Activated T-cell treated with anti-CD3 and anti-CD28 coated beads for 1 hour (primary cell): ENCODE results near the gene USHBP1.
A peak's percentile ranks its signal among the peaks of the same experiment; 100 is the strongest.

Experiments used
- DNase-seq: peaks from one replicate; pipeline ENCODE4 v3.0.0-alpha.2; 2020; ENCODE audit warnings: low read depth

Gene USHBP1

DNA sequence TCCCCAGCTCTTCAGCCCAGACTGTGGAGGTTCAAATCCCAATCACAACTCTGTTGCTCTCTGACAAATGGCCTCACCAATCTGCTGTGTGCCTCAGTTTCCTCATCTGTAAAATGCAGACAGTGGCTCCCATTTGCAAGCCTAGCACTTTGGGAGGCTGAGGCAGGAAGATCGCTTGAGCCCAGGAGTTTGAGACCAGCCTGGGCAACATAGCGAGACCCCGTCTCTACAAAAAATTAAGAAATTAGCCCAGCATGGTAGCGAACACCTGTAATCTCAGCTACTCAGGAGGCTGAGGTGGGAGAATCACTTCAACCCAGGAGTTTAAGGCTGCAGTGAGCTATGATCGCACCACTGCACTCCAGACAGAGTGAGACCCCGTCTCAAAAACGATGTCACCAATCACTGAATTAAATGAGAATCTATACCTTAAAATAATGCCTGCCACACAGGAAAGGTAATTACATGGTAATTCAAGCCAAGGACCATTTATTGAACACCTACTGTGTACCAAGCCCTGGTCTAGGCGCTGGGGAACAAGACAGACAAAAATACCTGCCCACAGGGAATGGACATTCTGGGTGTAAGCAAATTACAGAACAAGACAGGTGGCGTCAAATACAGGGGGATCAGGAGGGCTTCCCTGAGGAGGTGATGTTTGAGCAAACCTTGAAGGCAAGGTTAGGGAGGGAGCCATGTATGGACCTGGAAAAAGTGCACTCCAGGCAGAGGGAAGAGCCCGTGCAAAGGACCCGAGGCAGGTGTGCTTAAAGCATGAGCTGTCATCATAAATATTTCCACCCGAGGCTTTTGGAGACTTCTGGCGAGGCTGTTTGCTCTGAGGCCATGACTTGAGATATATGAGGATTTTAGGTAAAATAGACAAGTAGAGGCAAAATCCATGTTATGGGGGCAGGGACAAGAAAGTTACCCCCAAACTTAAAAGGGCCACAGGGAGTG is 26.5 kb downstream of the USHBP1 start:
- DNase-seq = no peak

GRCh38 chr19:17236811-17237543 is 27.6 kb downstream of the USHBP1 start:
- DNase-seq = no peak

DNA sequence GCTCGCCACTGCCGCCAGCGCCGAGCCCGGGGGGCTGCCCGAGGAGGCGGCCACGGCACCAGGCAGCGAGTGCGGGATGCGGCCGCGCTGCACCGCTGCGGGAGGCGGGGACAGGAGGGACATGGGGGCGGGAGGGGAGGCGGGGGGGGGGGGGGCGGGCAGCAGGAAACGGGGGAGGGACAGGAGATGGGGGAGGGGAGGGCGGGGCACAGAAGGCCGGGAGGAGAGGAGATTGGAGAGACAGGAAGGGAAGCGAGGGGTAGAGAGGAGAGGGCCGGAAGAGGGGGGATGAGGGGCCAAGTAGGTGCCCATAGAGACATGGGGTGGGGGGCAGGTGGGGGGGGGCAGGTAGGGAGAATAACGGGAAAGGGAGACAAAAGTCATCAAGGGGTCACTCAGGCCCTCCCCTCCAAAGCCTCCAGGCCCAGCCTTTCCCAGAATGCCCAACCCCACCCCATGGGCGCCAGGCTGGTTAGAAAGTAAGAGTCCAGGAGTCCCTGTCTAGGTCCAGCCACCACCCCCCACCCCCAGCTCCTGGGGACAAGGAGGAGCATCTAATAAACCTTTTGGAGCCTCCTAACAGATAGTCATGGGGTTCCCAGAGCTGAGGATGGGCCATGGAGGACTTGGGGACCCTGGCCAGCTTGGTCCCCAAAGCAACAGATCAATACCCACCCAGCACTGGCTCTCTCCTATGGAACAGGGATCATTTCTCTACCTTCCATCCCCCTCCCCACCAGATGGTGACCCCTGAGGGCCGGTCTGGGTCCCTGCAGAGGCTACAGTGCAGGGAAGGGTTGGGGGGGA is 28.4 kb downstream of the USHBP1 start:
- DNase-seq = no peak

DNA sequence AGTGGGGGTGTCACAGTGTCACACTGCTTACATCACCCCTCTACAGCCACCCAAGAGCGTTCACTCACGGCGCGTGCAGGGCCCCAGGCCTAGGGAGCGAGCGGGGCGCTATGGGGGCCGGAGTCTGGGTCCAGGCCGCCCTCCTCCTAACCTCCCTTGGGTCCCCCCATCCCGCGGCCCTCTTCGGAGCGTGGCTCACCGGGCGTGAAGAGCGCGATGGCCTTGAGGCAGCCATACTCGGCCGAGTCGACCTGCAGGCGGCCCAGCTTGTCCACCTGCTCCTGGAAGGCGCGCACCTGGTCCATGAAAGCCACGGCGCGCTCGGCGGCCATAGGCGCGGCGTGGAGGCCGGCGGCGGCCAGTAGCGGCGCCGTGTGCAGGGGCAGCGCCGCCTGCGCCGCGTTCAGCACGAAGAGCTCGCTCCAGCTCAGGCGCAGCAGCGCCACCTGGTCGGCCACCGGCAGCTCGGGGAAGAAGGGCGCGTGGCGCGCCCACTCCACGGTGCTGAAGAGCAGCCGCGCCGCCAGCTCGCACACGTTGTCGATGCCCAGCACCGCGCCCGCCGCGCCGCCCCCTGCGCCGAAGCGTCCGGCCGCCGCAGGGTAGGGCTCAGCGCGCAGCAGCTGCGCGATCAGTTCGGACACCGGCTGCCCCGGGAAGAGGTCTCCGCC is 29.1 kb downstream of the USHBP1 start:
- peak; percentile 64 for DNase-seq

GRCh38 chr19:17234911-17235299 is 29.6 kb downstream of the USHBP1 start:
- peak; percentile 40 for DNase-seq

- no peak for DNase-seq
Observed at GRCh38 chr19:17232258-17232657, 32.3 kb downstream of the USHBP1 start.

GRCh38 chr19:17229890-17230289 is 34.7 kb downstream of the USHBP1 start:
- no peak for DNase-seq

DNA sequence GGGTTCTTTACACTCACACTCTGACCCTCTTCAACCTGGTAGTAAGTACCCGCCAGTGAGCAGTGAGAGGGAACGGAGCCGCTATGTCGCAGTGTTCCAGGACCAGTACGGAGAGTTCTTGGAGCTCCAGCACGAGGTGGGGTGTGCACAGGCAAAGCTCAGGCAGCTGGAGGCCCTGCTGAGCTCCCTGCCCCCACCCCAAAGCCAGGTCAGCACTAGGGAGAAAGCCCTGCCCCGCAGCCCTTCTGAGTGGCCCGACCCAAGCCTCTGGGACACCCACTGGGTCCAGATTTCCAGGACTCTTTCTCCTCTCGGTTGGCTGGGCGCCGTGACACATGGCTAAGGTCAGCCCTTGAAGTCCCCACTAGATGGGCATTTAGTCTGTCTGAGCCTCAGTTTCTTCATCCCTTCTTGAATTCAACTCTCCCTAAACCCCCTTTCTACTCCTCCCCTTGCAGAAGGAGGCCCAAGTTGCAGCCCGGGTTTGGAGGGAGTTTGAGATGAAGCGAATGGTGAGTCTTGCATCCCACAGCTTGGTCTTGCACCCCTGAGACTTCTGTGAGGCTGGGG is 36.7 kb downstream of the USHBP1 start:
- no peak for DNase-seq

DNA sequence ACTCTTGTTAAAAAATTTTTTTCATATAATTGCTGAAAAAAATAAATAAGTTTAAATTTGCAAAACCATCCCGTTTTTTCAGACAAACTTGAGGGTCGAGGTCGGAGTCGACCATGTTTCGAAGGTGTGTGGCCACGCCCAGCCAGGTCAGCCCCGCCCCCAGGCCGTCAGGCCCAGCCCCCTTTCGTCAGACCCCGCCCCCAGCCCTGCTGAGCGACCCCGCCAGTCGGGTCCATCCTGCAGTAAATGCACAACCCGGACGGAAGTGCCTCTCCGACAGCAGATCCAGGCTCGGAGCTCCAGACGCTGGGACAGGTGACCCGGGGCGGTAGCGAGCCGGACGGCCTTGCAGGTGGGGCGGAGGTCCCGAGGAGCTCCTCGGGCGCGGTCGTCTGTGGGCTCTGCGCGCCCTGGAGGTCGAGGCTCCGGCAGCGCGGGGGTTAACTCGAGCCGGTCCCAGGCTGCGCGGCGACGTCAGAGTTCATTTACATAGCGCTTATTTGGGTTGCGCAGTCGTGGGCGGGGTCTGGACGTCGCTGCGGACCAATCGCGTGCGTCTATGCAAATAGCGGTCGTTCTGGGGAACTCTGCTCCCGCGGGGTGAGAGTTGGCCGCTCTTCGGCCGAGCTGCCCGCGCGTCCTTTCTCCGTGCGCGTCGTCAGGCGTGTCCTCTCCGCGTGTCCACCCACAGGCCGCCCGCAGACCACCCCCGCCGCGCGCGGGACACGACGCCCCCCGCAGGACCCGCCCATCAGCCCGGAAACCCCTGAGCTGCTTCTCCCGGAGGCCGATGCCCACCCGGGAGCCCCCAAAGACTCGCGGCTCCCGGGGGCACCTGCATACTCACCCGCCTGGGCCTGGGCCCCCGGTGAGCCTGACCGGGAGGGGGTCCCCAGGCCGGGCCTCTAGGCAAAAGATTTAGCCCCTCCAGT is 38.3 kb downstream of the USHBP1 start, which contains the start of gene OCEL1:
Gene OCEL1 (plus strand): TSS at position 225 of the 932 bp plus-strand sequence. CDS start 22 bp downstream, at position 247.
- DNase-seq = peak; percentile 95

DNA sequence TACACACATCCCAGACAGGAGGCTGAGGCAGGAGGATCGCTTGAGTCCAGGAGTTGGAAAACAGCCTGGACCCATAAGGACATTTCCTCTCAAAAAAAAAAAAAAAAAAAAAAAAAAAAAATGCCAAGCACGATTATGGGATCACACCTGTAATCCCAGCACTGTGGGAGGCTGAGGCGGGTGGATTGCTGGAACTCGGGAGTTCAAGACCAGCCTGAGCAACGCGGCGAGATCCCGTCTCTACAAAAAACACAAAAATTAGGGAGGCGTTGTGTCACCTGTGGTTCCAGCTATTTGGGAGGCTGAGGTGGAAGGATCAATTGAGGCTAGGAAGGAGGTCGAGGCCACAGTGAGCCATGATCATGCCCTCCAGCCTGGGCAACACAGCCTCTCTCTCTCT is 39.5 kb downstream of the USHBP1 start:
- no peak for DNase-seq

- no peak for DNase-seq
Observed at GRCh38 chr19:17220207-17220758, 44.3 kb downstream of the USHBP1 start.

GRCh38 chr19:17219286-17219685 is 45.3 kb downstream of the USHBP1 start:
- DNase-seq = no peak

DNA sequence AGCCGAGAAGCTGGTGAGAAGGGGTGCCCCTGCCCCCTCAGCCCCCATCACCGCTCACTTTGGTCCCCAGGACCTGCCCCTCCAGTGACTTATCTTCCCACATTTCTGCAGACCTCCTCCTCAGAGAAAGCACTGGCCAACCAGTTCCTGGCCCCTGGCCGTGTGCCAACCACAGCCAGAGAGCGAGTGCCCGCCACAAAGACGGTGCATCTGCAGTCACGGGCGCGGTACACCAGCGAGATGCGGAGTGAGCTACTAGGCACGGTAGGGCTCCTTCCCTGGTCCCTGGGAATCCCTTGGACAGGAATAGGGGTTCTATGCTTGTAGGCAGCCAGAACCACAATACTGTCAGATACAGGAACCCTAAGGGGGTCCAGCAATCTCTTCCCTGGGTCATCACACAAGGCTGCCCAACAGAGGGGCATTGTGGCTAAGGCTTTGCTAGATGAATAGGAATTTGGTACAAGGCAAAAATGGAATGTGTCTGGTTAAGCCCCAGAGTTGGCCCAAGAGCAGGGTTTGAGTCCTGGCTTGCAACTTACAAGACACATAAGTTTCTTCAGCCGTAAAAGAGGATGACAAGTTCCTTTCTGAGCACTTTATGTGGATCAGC is 48.4 kb downstream of the USHBP1 start:
- no peak for DNase-seq

GRCh38 chr19:17215127-17215971 is 49.2 kb downstream of the USHBP1 start, which contains the start of gene USE1:
Gene USE1, plus strand, starts transcription at chr19:17215357. Its CDS starts 49 bp downstream, at chr19:17215406.
- peak; percentile 77 for DNase-seq

DNA sequence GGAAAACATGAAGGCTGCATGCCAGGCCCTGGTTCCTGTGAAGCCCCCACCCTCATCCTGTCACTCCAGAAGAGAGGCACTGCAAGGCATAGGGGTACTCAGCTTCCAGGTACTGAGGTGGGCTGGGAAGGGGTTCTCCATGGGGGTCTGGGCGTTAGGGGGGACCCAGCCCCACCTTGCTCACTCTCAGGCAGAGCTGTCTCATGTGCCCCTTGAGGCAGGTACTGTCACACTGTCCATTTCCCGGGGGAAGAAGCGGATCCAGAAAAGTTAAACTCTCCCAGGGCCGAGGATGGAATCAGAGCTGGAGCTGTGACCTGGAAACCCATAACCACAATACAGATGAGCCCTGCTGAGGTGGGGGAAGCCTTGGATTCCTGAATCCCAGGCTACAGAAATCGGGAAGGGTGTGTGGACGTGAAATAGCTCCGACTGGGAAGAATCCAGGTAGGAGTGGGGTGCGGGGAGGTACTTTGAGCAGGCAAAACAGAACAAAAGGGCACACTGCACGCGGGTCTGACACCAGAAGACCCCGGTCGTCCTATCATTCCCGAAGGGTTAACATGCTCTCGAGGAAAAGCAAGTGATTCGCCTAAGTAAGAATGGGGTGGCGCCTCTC is 49.9 kb downstream of the USHBP1 start:
- no peak for DNase-seq

DNA sequence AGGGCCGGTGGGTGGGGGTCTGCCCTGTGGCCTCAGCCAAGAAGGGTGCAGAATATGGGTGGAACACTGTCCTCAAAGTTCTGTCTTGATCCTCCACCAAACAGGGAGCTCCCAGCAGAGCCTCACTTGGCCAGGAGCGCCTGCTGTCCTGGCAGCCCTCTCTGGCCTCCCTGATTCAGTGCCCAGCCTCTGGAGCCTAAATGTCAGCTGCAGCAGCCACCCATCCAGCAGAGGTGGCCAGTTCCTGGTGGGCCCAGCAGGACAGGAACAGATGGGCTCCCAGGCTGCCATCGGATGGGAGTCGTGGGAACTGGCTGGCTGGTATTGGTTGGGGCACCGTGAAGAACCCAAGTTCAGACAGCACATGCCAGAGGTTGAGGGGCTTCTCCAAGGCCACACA is 51.2 kb downstream of the USHBP1 start:
- no peak for DNase-seq

DNA sequence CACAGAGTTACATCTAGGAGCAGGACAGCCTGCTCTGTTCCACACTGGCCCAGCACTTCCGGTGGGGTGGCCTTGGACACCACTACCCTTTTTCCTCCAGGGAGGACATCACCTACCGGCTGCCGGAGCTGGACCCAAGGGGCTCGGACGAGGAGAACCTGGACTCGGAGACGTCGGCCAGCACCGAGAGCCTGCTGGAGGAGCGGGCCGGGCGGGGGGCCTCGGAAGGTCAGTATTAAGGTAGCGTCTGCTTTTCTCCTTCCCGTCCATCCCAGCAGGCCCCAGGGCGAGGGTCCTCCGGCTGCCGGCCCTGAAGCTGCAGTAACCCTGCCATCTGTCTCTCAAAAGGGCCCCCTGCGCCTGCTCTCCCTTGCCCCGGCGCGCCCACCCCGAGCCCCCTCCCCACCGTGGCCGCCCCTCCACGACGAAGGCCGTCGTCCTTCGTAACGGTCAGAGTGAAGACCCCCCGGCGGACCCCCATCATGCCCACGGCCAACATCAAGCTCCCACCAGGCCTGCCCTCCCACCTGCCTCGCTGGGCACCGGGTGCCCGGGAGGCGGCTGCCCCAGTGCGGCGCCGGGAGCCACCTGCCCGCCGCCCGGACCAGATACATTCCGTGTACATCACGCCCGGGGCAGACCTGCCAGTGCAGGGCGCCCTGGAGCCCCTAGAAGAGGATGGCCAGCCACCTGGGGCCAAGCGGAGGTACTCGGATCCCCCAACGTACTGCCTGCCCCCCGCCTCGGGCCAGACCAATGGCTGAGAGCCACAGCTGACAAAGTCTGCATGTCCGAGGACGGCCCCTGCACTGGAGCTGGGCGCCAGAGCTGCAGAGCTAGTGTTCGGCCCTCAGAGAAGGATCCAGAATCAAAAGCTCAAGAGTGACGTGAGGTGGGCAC is 52.7 kb downstream of the USHBP1 start:
- DNase-seq = no peak
